A673 (cell line): ENCODE results near the gene NECAP2. TPM values are rescaled to one million over a fixed set of nuclear protein-coding genes. Genes with fewer than 3 reads are reported as not detected.
"Not testable (repeated sequence)": the region's sequence is repeated elsewhere in the genome, so short reads cannot be mapped to it uniquely, and the experiment has no call there.

Experiments
- BruUV-seq: library from RNA; stranded (reverse); fragments of 400-500 nt; replicated peaks from 2 replicates; lab custom pipeline; 2021; lab: Mats Ljungman, UMichigan
- CTCF ChIA-PET: fragments of 300-600 bp; sonication (Branson Sonifier 250); formaldehyde crosslinking; loops from one replicate; lab custom pipeline; 2022; ENCODE audit warnings: antibody characterized with exemption; lab: Charles Lee
- POLR2A ChIA-PET: fragments of 300-600 bp; sonication (Branson Sonifier 250); formaldehyde crosslinking; loops from one replicate; lab custom pipeline; 2022; ENCODE audit warnings: antibody characterized with exemption; ENCODE audit not compliant: low non-redundant PET; lab: Charles Lee
- DNase-seq: peaks from one replicate; pipeline ENCODE4 v3.0.0-alpha.2; 2015; ENCODE audit warnings: low spot score
- H3K27ac ChIP-seq: fragments of 200-600 bp; sonication (generic); 2 replicates; pipeline ENCODE4 v1.5.1; 2016; ENCODE audit warnings: mixed run types, low read depth, mild to moderate bottlenecking, mixed read lengths, antibody characterized with exemption, low read length; ENCODE audit not compliant: poor library complexity, severe bottlenecking
- H3K27me3 ChIP-seq: fragments of 200-600 bp; sonication (generic); replicated peaks from 2 replicates; pipeline ENCODE4 v1.6.1; 2017; ENCODE audit warnings: mixed run types, low read depth, mild to moderate bottlenecking, mixed read lengths, antibody characterized with exemption, low read length; ENCODE audit not compliant: insufficient read depth, poor library complexity
- H3K36me3 ChIP-seq: fragments of 200-600 bp; sonication (generic); 2 replicates; pipeline ENCODE4 v1.6.1; 2016; ENCODE audit warnings: mixed run types, mild to moderate bottlenecking, mixed read lengths, antibody characterized with exemption, low read length; ENCODE audit not compliant: insufficient read depth, poor library complexity, severe bottlenecking
- H3K4me1 ChIP-seq: fragments of 200-600 bp; sonication (generic); 2 replicates; pipeline ENCODE4 v1.6.1; 2017; ENCODE audit warnings: mixed run types, mild to moderate bottlenecking, mixed read lengths, antibody characterized with exemption, low read length; ENCODE audit not compliant: insufficient read depth, poor library complexity, severe bottlenecking
- H3K4me3 ChIP-seq: fragments of 200-600 bp; sonication (generic); 2 replicates; pipeline ENCODE4 v1.5.1; 2016; ENCODE audit warnings: low read depth, mixed run types, mild to moderate bottlenecking, mixed read lengths, low read length; ENCODE audit not compliant: poor library complexity, severe bottlenecking
- H3K9me3 ChIP-seq: fragments of 200-600 bp; sonication (generic); 2 replicates; pipeline ENCODE4 v1.6.1; 2016; ENCODE audit warnings: mixed run types, low read depth, mild to moderate bottlenecking, mixed read lengths, antibody characterized with exemption, low read length; ENCODE audit not compliant: poor library complexity, severe bottlenecking
- EZH2 ChIP-seq: fragments of 200-600 bp; sonication (generic); IDR thresholded peaks from 2 replicates; pipeline ENCODE4 v1.6.1; 2017; ENCODE audit warnings: borderline replicate concordance, low read depth, mild to moderate bottlenecking, mixed read lengths, antibody characterized with exemption, low read length; ENCODE audit not compliant: poor library complexity, severe bottlenecking
- intact Hi-C: fragments of 100-400 bp; cut with micrococcal nuclease; formaldehyde crosslinking; loops from one replicate; pipeline ENCODE4 v1.10.0; 2022; ENCODE audit not compliant: unreplicated experiment
- total RNA-seq: library from RNA; stranded (reverse); gene quantifications from 2 replicates; pipeline ENCODE4 v1.2.3, GENCODE V29; 2021
- TF ChIP-seq, protein P1 (sequence below): fragments of 300-800, 200-600 bp; sonication (generic); conservative IDR thresholded peaks from 2 replicates; pipeline ENCODE4 v1.5.1; 2017; ENCODE audit warnings: low read depth, mild to moderate bottlenecking, antibody characterized with exemption, low read length, moderate library complexity, mixed read lengths

The NECAP2 gene
- total RNA-seq, 1 experiment from 2014 or later, result 47.6 TPM

DNA sequence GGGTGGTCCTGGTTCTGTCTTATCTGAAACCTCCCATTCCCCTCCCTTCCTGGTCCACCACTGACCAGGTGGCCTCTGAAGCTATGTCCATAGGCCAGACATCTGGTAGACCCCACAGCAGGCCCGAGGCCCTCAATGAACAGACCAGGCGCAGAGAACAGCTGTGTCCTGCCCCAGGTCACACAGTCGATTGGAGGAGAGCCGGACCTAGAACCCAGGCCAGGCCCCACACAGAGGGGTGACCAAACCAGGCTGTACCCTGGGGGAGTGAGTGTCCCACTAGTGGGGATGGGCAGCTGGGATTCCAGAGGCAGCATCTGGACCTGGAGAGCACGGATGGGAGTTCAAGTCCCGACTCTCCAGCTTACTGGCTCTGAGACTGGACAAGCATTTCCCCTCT is 44.4 kb downstream of the NECAP2 start:
- Histone ChIP-seq H3K9me3 (no peaks in the 10 kb centered on the region), H3K4me3 (no peak overlapping the region), H3K4me1 (no peaks in the 10 kb centered on the region), H3K27ac (no peak overlapping the region), H3K27me3 (no peaks in the 10 kb centered on the region), H3K36me3 (no peaks in the 10 kb centered on the region)
- ChIA-PET CTCF (no interaction called here), POLR2A (no interaction called here)
- DNase-seq, result no peak
- TF ChIP-seq EZH2, result no peak
- TF ChIP-seq, protein P1, sequence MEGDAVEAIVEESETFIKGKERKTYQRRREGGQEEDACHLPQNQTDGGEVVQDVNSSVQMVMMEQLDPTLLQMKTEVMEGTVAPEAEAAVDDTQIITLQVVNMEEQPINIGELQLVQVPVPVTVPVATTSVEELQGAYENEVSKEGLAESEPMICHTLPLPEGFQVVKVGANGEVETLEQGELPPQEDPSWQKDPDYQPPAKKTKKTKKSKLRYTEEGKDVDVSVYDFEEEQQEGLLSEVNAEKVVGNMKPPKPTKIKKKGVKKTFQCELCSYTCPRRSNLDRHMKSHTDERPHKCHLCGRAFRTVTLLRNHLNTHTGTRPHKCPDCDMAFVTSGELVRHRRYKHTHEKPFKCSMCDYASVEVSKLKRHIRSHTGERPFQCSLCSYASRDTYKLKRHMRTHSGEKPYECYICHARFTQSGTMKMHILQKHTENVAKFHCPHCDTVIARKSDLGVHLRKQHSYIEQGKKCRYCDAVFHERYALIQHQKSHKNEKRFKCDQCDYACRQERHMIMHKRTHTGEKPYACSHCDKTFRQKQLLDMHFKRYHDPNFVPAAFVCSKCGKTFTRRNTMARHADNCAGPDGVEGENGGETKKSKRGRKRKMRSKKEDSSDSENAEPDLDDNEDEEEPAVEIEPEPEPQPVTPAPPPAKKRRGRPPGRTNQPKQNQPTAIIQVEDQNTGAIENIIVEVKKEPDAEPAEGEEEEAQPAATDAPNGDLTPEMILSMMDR, result no peak
- BruUV-seq, result no TSS peak
- intact Hi-C loops, result no loop called here

DNA sequence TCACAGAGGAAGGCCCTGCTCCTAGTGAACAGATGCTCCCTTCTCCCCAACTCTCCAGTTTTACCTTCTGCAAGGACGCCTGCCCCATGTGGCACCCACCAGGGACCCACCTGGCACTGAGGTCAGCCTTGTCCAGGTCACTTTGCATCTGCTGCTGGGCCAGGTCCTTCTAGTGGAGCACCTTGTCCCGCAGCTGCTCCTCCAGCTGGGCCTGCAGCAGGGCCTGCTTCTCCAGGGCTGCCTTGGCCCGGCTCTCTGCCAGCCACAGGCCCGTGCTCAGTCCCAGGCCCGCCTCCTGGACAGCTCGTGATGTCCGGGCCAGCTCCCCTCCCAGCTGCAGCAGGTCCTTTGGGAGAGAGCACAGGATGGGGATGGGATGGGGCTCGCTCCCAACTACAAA is 45.8 kb downstream of the NECAP2 start:
- H3K4me3 ChIP-seq, POLR2A ChIA-PET, DNase-seq, H3K9me3 ChIP-seq, CTCF ChIA-PET, H3K27ac ChIP-seq, H3K27me3 ChIP-seq, intact Hi-C loops, H3K36me3 ChIP-seq, BruUV-seq, H3K4me1 ChIP-seq: not testable (repeated sequence)

DNA sequence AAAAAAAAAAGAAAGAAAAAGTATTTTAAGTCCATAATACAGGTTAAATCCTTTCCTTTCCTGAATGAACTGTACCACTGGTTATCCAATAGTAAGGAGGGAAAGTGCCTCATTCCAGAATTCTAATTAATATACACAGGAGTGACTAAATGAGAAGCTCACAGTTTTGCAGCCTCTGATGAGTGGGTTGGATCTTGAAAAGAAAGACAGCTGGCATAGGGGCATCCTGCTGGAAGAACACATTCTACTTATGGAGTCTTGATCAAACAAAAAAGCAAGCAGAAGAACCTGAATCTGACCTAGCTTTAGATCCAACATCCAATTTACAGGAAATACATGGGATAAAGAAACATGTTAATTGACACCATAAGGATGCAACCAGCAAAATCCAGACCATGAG is 46.5 kb downstream of the NECAP2 start:
- H3K4me3 ChIP-seq, H3K27ac ChIP-seq, H3K9me3 ChIP-seq, CTCF ChIA-PET, POLR2A ChIA-PET, H3K4me1 ChIP-seq, H3K36me3 ChIP-seq, intact Hi-C loops, DNase-seq, BruUV-seq, H3K27me3 ChIP-seq: not testable (repeated sequence)

DNA sequence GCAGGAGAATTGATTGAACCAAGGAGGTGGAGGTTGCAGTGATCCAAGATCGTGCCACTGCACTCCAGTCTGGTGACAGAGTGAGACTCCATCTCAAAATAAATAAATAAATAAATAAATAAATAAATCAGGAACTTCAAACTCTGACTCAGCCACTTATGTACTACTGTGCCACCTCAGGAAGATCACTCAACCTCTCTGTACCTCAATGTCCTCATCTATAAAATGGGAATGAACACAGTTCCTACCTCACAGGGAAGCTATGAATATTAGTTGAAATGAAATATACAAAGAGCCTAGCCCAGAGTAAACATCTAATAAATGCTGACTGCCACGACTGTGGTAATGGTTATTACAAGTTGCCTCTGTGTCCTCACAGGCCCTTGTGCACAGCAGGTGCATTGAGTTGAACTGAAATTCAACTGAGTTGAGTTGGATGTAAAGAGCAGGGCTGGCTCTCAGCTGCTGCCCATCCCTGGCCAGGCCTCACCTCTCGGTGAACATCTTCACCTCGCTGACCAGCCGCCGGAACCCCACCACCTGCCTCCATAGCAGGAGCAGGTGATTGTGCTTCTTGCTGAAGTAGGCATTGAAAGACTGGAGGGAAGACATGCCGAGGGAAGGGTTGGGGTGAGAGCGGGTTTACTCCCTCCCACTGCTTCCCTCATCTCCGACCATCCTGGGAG is 48.8 kb downstream of the NECAP2 start:
- H3K27me3 ChIP-seq, POLR2A ChIA-PET, H3K36me3 ChIP-seq, H3K4me3 ChIP-seq, H3K9me3 ChIP-seq, BruUV-seq, H3K4me1 ChIP-seq, intact Hi-C loops, DNase-seq, H3K27ac ChIP-seq: not testable (repeated sequence)
- CTCF ChIA-PET, result interaction anchor here (0.6 kb wide), 1 partner anchor 488 kb away, joined by 9 read pairs; no protein-coding TSS in a partner anchor
